ENCODE data around the gene MMAB. TPM values are rescaled to one million over a fixed set of nuclear protein-coding genes. Genes with fewer than 3 reads are reported as not detected.

The MMAB gene
- total and polyA plus RNA-seq, 7 experiments from 2014 or later, result 13.5 to 43.3 (median 23.6) TPM

GRCh38 chr12:109615556-109616229 lies 42.4 kb upstream of the MMAB start:
- no peaks in the 10 kb centered on the region for H3K9me3 ChIP-seq (ENCODE audit: control insufficient read depth in 2 of 3, low read length in 3 of 3)
- ChIA-PET CTCF (no interaction called here), POLR2A (no interaction called here)
- ATAC-seq, result no peak
- H3K4me1 Mint-ChIP-seq, result no peaks in the 10 kb centered on the region
- no peaks in the 10 kb centered on the region for H3K36me3 Mint-ChIP-seq
- no peaks in the 10 kb centered on the region for H3K36me3 ChIP-seq (ENCODE audit: control insufficient read depth in 2 of 3, insufficient read depth in 3 of 3, low read length in 3 of 3)
- H3K9me3 Mint-ChIP-seq, result peaks cover 0 to 2% (median 0%) of the 10 kb centered on the region in 11 donors
- no peaks in the 10 kb centered on the region for H3K4me1 ChIP-seq (ENCODE audit: control insufficient read depth in 2 of 2, insufficient read depth in 2 of 2, low read length in 2 of 2)
- no peak overlapping the region for H3K4me3 ChIP-seq (ENCODE audit: low read length)
- H3K27me3 Mint-ChIP-seq, result peaks cover 5 to 47% (median 26%) of the 10 kb centered on the region in 5 donors
- H3K4me3 Mint-ChIP-seq, result no peak overlapping the region
- no peak overlapping the region for H3K27ac Mint-ChIP-seq
- intact Hi-C loops (cut with micrococcal nuclease), result no loop called here
- H3K27ac ChIP-seq (ENCODE audit: low read depth, low read length), result no peak overlapping the region
- H3K27me3 ChIP-seq (ENCODE audit: control insufficient read depth in 2 of 2, insufficient read depth in 2 of 2, low read length in 2 of 2), result no peaks in the 10 kb centered on the region
- no peak for DNase-seq

DNA sequence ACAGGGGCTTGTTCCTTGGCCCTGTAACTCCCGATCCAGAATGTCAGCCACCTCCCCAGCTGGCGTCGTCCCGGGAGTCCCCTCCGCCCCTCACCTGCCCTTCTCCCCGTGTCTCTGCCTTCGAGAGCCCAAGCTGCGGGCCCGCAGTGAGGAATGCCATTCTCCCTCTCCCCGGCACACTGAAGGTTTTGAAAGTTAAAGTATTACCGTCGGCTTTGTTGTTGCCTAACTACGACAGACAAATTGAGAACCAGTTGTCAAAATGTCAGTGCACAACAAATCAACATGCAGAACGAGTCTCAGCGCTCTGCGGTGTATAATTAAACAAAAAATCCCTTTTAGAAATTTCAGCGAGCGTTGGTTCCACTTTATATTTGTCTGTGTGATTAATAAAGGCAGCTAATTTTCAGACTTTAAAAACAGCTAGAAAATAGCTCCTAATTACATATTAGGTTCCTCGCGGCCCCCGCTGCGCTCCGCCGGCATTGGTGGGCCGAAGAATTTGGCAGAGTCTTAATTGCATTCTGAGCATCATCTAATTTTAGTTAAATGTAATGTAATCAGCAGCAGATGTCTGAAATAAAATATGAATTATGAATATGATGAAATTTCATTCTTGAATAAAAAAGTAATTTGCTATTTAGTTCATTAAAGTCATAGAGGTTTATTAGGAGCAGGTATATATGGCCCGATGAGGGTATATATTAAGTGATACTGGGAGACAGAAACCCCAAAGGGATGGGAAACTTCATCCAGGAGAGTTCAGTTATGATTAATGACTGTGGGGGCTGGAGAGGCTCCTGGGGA lies 40.5 kb upstream of the MMAB start:
- no peak for DNase-seq
- H3K9me3 ChIP-seq (ENCODE audit: control insufficient read depth in 2 of 3, low read length in 3 of 3), result no peaks in the 10 kb centered on the region
- H3K4me1 Mint-ChIP-seq, result no peaks in the 10 kb centered on the region
- no peak overlapping the region for H3K4me3 ChIP-seq (ENCODE audit: low read length)
- ChIA-PET POLR2A (no interaction called here), CTCF (interaction anchor here (0.5 kb wide), 1 partner anchor 894 kb away, joined by 3 read pairs; no protein-coding TSS in a partner anchor)
- no peak for ATAC-seq
- intact Hi-C loops (cut with micrococcal nuclease), result no loop called here
- no peak overlapping the region for H3K27ac Mint-ChIP-seq
- H3K27me3 ChIP-seq (ENCODE audit: control insufficient read depth in 2 of 2, insufficient read depth in 2 of 2, low read length in 2 of 2), result no peaks in the 10 kb centered on the region
- H3K4me1 ChIP-seq (ENCODE audit: control insufficient read depth in 2 of 2, insufficient read depth in 2 of 2, low read length in 2 of 2), result no peaks in the 10 kb centered on the region
- H3K9me3 Mint-ChIP-seq, result peaks cover 0 to 2% (median 0%) of the 10 kb centered on the region in 11 donors
- H3K36me3 ChIP-seq (ENCODE audit: control insufficient read depth in 2 of 3, insufficient read depth in 3 of 3, low read length in 3 of 3), result no peaks in the 10 kb centered on the region
- H3K27me3 Mint-ChIP-seq, result peaks cover 5 to 46% (median 20%) of the 10 kb centered on the region in 5 donors
- H3K4me3 Mint-ChIP-seq, result no peak overlapping the region
- no peak overlapping the region for H3K27ac ChIP-seq (ENCODE audit: low read depth, low read length)
- H3K36me3 Mint-ChIP-seq, result no peaks in the 10 kb centered on the region

GRCh38 chr12:109612975-109613502 lies 39.7 kb upstream of the MMAB start:
- H3K4me1 Mint-ChIP-seq, result no peaks in the 10 kb centered on the region
- H3K27ac ChIP-seq (ENCODE audit: low read depth, low read length), result no peak overlapping the region
- intact Hi-C loops (cut with micrococcal nuclease), result no loop called here
- no peak for DNase-seq
- H3K4me3 Mint-ChIP-seq, result no peak overlapping the region
- peaks cover 0 to 2% (median 0%) of the 10 kb centered on the region in 11 donors for H3K9me3 Mint-ChIP-seq
- no peak overlapping the region for H3K4me3 ChIP-seq (ENCODE audit: low read length)
- POLR2A ChIA-PET, result no interaction called here
- H3K4me1 ChIP-seq (ENCODE audit: control insufficient read depth in 2 of 2, insufficient read depth in 2 of 2, low read length in 2 of 2), result no peaks in the 10 kb centered on the region
- CTCF ChIA-PET, result interaction anchor here (0.5 kb wide), 1 partner anchor 893 kb away, joined by 3 read pairs; no protein-coding TSS in a partner anchor
- no peaks in the 10 kb centered on the region for H3K36me3 ChIP-seq (ENCODE audit: control insufficient read depth in 2 of 3, insufficient read depth in 3 of 3, low read length in 3 of 3)
- peaks cover 5 to 46% (median 25%) of the 10 kb centered on the region in 5 donors for H3K27me3 Mint-ChIP-seq
- no peaks in the 10 kb centered on the region for H3K36me3 Mint-ChIP-seq
- H3K9me3 ChIP-seq (ENCODE audit: control insufficient read depth in 2 of 3, low read length in 3 of 3), result no peaks in the 10 kb centered on the region
- H3K27ac Mint-ChIP-seq, result no peak overlapping the region
- no peaks in the 10 kb centered on the region for H3K27me3 ChIP-seq (ENCODE audit: control insufficient read depth in 2 of 2, insufficient read depth in 2 of 2, low read length in 2 of 2)
- no peak for ATAC-seq

DNA sequence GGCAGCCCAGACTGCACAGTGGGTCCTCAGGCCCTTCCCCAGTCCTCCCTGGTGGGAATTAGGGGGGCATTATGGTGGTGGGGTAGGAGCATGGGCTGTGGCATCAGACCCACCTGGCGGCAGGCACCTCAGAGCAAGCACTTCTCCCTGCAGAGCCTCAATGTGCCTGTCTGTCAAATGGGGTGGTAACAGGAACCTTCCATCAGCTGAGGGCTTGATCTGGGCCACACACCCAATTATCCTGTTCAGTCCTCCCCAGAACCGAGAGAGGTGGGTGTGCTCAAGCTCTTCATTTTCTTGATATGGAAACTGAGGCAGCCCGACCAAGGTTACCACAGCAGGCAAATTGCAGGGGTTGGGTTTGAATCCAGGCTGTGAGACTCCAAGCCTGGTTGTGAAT lies 38.7 kb upstream of the MMAB start:
- H3K36me3 Mint-ChIP-seq, result no peaks in the 10 kb centered on the region
- H3K27me3 Mint-ChIP-seq, result peaks cover 5 to 46% (median 30%) of the 10 kb centered on the region in 5 donors
- no peak for DNase-seq
- H3K4me3 ChIP-seq (ENCODE audit: low read length), result no peak overlapping the region
- H3K36me3 ChIP-seq (ENCODE audit: control insufficient read depth in 2 of 3, insufficient read depth in 3 of 3, low read length in 3 of 3), result no peaks in the 10 kb centered on the region
- H3K9me3 ChIP-seq (ENCODE audit: control insufficient read depth in 2 of 3, low read length in 3 of 3), result no peaks in the 10 kb centered on the region
- no peak overlapping the region for H3K27ac ChIP-seq (ENCODE audit: low read depth, low read length)
- H3K4me1 Mint-ChIP-seq, result no peaks in the 10 kb centered on the region
- intact Hi-C loops (cut with micrococcal nuclease), result no loop called here
- CTCF ChIA-PET, result no interaction called here
- POLR2A ChIA-PET, result interaction anchor here (0.6 kb wide), 1 partner anchor 241 kb away, joined by 3 read pairs; no protein-coding TSS in a partner anchor
- H3K27ac Mint-ChIP-seq, result no peak overlapping the region
- ATAC-seq, result no peak
- H3K4me3 Mint-ChIP-seq, result no peak overlapping the region
- no peaks in the 10 kb centered on the region for H3K27me3 ChIP-seq (ENCODE audit: control insufficient read depth in 2 of 2, insufficient read depth in 2 of 2, low read length in 2 of 2)
- H3K9me3 Mint-ChIP-seq, result no peaks in the 10 kb centered on the region
- H3K4me1 ChIP-seq (ENCODE audit: control insufficient read depth in 2 of 2, insufficient read depth in 2 of 2, low read length in 2 of 2), result no peaks in the 10 kb centered on the region

GRCh38 chr12:109611223-109611622 lies 37.9 kb upstream of the MMAB start:
- H3K4me1 Mint-ChIP-seq, result peaks cover 0 to 3% (median 0%) of the 10 kb centered on the region in 7 donors
- Histone ChIP-seq H3K27ac (ENCODE audit: low read depth, low read length) (no peak overlapping the region), H3K4me3 (ENCODE audit: low read length) (no peak overlapping the region), H3K4me1 (ENCODE audit: control insufficient read depth in 2 of 2, insufficient read depth in 2 of 2, low read length in 2 of 2) (no peaks in the 10 kb centered on the region), H3K27me3 (ENCODE audit: control insufficient read depth in 2 of 2, insufficient read depth in 2 of 2, low read length in 2 of 2) (no peaks in the 10 kb centered on the region), H3K36me3 (ENCODE audit: control insufficient read depth in 2 of 3, insufficient read depth in 3 of 3, low read length in 3 of 3) (no peaks in the 10 kb centered on the region), H3K9me3 (ENCODE audit: control insufficient read depth in 2 of 3, low read length in 3 of 3) (no peaks in the 10 kb centered on the region)
- CTCF ChIA-PET, result no interaction called here
- no peaks in the 10 kb centered on the region for H3K9me3 Mint-ChIP-seq
- H3K27me3 Mint-ChIP-seq, result peaks cover 3 to 40% (median 29%) of the 10 kb centered on the region in 5 donors
- POLR2A ChIA-PET, result no interaction called here
- intact Hi-C loops (cut with micrococcal nuclease), result no loop called here
- H3K36me3 Mint-ChIP-seq, result no peaks in the 10 kb centered on the region
- no peak overlapping the region for H3K4me3 Mint-ChIP-seq
- no peak overlapping the region for H3K27ac Mint-ChIP-seq
- ATAC-seq, result no peak
- DNase-seq, result no peak

DNA sequence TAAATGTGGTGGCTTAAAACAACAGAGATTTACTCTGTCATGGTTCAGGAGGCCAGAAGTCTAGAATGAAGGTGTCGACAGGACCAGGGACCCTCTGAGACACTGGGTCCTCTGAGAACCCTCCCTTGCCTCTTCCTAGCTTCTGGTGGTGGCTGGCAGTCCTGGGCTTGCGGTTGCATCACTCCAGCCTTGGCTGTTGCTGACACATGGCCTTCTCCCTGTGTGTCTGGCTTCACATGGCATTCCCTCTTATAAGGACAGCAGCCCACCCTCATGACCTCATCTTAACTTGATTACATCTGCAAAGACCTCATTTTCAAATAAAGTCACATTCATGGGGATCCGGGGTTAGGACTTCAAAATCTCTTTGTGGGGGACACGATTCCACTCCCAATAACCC lies 37.2 kb upstream of the MMAB start:
- no peaks in the 10 kb centered on the region for H3K9me3 Mint-ChIP-seq
- intact Hi-C loops (cut with micrococcal nuclease), result no loop called here
- H3K9me3 ChIP-seq (ENCODE audit: control insufficient read depth in 2 of 3, low read length in 3 of 3), result no peaks in the 10 kb centered on the region
- ATAC-seq (no peak), DNase-seq (no peak)
- H3K4me3 ChIP-seq (ENCODE audit: low read length), result no peak overlapping the region
- no peaks in the 10 kb centered on the region for H3K36me3 Mint-ChIP-seq
- H3K27me3 Mint-ChIP-seq, result peaks cover 0 to 36% (median 25%) of the 10 kb centered on the region in 5 donors
- POLR2A ChIA-PET, result no interaction called here
- CTCF ChIA-PET, result no interaction called here
- no peak overlapping the region for H3K27ac ChIP-seq (ENCODE audit: low read depth, low read length)
- H3K4me1 Mint-ChIP-seq, result peaks cover 0 to 4% (median 0%) of the 10 kb centered on the region in 7 donors
- H3K4me1 ChIP-seq (ENCODE audit: control insufficient read depth in 2 of 2, insufficient read depth in 2 of 2, low read length in 2 of 2), result no peaks in the 10 kb centered on the region
- H3K36me3 ChIP-seq (ENCODE audit: control insufficient read depth in 2 of 3, insufficient read depth in 3 of 3, low read length in 3 of 3), result no peaks in the 10 kb centered on the region
- H3K27me3 ChIP-seq (ENCODE audit: control insufficient read depth in 2 of 2, insufficient read depth in 2 of 2, low read length in 2 of 2), result no peaks in the 10 kb centered on the region
- no peak overlapping the region for H3K4me3 Mint-ChIP-seq
- H3K27ac Mint-ChIP-seq, result no peak overlapping the region
